A673 (cell line): Measurements from ENCODE around the gene NLRP14. TPM values are rescaled to one million over a fixed set of nuclear protein-coding genes. Genes with fewer than 3 reads are reported as not detected.
A peak's percentile ranks its signal among the peaks of the same experiment; 100 is the strongest.

Experiments used
- Bru-seq: library from RNA; stranded (reverse); fragments of 400-500 nt; gene quantifications from one replicate; lab custom pipeline; 2021; lab: Mats Ljungman, UMichigan
- BruChase-seq, 2 experiments: library from RNA; stranded (reverse); fragments of 400-500 nt; gene quantifications; one replicate each; lab custom pipeline; 2021; lab: Mats Ljungman, UMichigan
- BruUV-seq: library from RNA; stranded (reverse); fragments of 400-500 nt; replicated peaks from 2 replicates; lab custom pipeline; 2021; lab: Mats Ljungman, UMichigan
- CTCF ChIA-PET: fragments of 300-600 bp; sonication (Branson Sonifier 250); formaldehyde crosslinking; loops from one replicate; lab custom pipeline; 2022; ENCODE audit warnings: antibody characterized with exemption; lab: Charles Lee
- POLR2A ChIA-PET: fragments of 300-600 bp; sonication (Branson Sonifier 250); formaldehyde crosslinking; loops from one replicate; lab custom pipeline; 2022; ENCODE audit warnings: antibody characterized with exemption; ENCODE audit not compliant: low non-redundant PET; lab: Charles Lee
- DNase-seq: peaks from one replicate; pipeline ENCODE4 v3.0.0-alpha.2; 2015; ENCODE audit warnings: low spot score
- H3K27ac ChIP-seq: fragments of 200-600 bp; sonication (generic); 2 replicates; pipeline ENCODE4 v1.5.1; 2016; ENCODE audit warnings: mixed run types, low read depth, mild to moderate bottlenecking, mixed read lengths, antibody characterized with exemption, low read length; ENCODE audit not compliant: poor library complexity, severe bottlenecking
- H3K27me3 ChIP-seq: fragments of 200-600 bp; sonication (generic); replicated peaks from 2 replicates; pipeline ENCODE4 v1.6.1; 2017; ENCODE audit warnings: mixed run types, low read depth, mild to moderate bottlenecking, mixed read lengths, antibody characterized with exemption, low read length; ENCODE audit not compliant: insufficient read depth, poor library complexity
- H3K36me3 ChIP-seq: fragments of 200-600 bp; sonication (generic); 2 replicates; pipeline ENCODE4 v1.6.1; 2016; ENCODE audit warnings: mixed run types, mild to moderate bottlenecking, mixed read lengths, antibody characterized with exemption, low read length; ENCODE audit not compliant: insufficient read depth, poor library complexity, severe bottlenecking
- H3K4me1 ChIP-seq: fragments of 200-600 bp; sonication (generic); 2 replicates; pipeline ENCODE4 v1.6.1; 2017; ENCODE audit warnings: mixed run types, mild to moderate bottlenecking, mixed read lengths, antibody characterized with exemption, low read length; ENCODE audit not compliant: insufficient read depth, poor library complexity, severe bottlenecking
- H3K4me3 ChIP-seq: fragments of 200-600 bp; sonication (generic); 2 replicates; pipeline ENCODE4 v1.5.1; 2016; ENCODE audit warnings: low read depth, mixed run types, mild to moderate bottlenecking, mixed read lengths, low read length; ENCODE audit not compliant: poor library complexity, severe bottlenecking
- H3K9me3 ChIP-seq: fragments of 200-600 bp; sonication (generic); 2 replicates; pipeline ENCODE4 v1.6.1; 2016; ENCODE audit warnings: mixed run types, low read depth, mild to moderate bottlenecking, mixed read lengths, antibody characterized with exemption, low read length; ENCODE audit not compliant: poor library complexity, severe bottlenecking
- EZH2 ChIP-seq: fragments of 200-600 bp; sonication (generic); IDR thresholded peaks from 2 replicates; pipeline ENCODE4 v1.6.1; 2017; ENCODE audit warnings: borderline replicate concordance, low read depth, mild to moderate bottlenecking, mixed read lengths, antibody characterized with exemption, low read length; ENCODE audit not compliant: poor library complexity, severe bottlenecking
- intact Hi-C: fragments of 100-400 bp; cut with micrococcal nuclease; formaldehyde crosslinking; loops from one replicate; pipeline ENCODE4 v1.10.0; 2022; ENCODE audit not compliant: unreplicated experiment
- long read RNA-seq: library from polyadenylated mRNA; stranded (forward); transcript quantifications from one replicate; pipeline ENCODE4 v2.0.0, GENCODE V29; 2022
- total RNA-seq: library from RNA; stranded (reverse); gene quantifications from 2 replicates; pipeline ENCODE4 v1.2.3, GENCODE V29; 2021
- TF ChIP-seq, protein P1 (sequence below): fragments of 300-800, 200-600 bp; sonication (generic); conservative IDR thresholded peaks from 2 replicates; pipeline ENCODE4 v1.5.1; 2017; ENCODE audit warnings: low read depth, mild to moderate bottlenecking, antibody characterized with exemption, low read length, moderate library complexity, mixed read lengths

Gene NLRP14, protein sequence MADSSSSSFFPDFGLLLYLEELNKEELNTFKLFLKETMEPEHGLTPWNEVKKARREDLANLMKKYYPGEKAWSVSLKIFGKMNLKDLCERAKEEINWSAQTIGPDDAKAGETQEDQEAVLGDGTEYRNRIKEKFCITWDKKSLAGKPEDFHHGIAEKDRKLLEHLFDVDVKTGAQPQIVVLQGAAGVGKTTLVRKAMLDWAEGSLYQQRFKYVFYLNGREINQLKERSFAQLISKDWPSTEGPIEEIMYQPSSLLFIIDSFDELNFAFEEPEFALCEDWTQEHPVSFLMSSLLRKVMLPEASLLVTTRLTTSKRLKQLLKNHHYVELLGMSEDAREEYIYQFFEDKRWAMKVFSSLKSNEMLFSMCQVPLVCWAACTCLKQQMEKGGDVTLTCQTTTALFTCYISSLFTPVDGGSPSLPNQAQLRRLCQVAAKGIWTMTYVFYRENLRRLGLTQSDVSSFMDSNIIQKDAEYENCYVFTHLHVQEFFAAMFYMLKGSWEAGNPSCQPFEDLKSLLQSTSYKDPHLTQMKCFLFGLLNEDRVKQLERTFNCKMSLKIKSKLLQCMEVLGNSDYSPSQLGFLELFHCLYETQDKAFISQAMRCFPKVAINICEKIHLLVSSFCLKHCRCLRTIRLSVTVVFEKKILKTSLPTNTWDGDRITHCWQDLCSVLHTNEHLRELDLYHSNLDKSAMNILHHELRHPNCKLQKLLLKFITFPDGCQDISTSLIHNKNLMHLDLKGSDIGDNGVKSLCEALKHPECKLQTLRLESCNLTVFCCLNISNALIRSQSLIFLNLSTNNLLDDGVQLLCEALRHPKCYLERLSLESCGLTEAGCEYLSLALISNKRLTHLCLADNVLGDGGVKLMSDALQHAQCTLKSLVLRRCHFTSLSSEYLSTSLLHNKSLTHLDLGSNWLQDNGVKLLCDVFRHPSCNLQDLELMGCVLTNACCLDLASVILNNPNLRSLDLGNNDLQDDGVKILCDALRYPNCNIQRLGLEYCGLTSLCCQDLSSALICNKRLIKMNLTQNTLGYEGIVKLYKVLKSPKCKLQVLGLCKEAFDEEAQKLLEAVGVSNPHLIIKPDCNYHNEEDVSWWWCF
- total RNA-seq (not detected in 2 replicates), Bru-seq, nascent RNA (percentile 8 among the genes with signal in this experiment), BruChase-seq, experiment 1, labeled RNA remaining after a 2-hour chase (percentile 7 among the genes with signal in this experiment), BruChase-seq, experiment 2, labeled RNA remaining after a 6-hour chase (not detected)
- long read RNA-seq: 0 reads

DNA sequence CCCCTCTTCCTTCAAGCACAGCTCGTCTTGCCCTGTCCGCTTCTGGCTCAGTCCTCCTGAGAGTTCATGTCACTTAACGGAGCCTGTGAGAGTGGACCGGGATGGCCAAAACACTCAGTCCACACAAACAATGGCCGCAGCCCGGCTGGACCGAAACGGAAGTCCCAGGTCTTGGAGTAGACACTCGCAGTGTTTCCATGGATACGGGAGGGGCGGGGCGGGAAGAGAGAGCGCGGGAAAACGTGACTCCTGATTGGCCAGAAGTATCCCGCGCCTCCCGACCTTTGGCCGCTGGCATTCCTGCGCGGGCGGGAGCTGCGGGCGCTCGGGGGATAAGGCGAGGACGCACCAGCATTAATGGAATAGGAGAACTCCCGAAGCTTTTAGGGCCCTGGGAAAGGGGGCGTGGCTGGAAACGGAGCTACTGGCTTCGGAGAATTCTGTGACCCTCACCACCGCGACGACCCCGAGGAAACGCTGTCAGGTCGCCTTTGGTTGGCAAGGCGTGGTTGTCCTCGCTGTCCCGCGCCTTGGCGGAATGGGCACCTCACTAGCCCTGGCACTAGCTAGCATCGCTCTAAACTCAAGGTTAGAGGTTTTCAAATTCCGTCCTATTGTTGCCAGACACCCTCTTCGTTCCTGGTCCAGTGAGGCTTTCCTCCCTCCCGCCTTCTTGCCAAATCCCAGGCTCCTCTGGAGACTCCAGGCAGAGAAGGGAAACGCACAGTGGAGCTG lies at the start of gene NLRP14, which contains the start of gene ZNF214:
Gene NLRP14, plus strand, starts transcription at position 297 of the 735 bp plus-strand sequence. CDS start 18,108 bp downstream, outside the sequence.
Gene ZNF214, minus strand, starts transcription at position 164 of the 735 bp plus-strand sequence. CDS start 17,511 bp downstream, outside the sequence.
- Histone ChIP-seq H3K36me3 (no peaks in the 10 kb centered on the region), H3K9me3 (no peaks in the 10 kb centered on the region), H3K4me1 (peaks cover 3% of the 10 kb centered on the region), H3K27ac (no peak within 1 kb of the TSS), H3K27me3 (peaks cover 23% of the 10 kb centered on the region), H3K4me3 (peak within 1 kb of the TSS; percentile 10)
- TF ChIP-seq EZH2: no peak
- TF ChIP-seq, protein P1, sequence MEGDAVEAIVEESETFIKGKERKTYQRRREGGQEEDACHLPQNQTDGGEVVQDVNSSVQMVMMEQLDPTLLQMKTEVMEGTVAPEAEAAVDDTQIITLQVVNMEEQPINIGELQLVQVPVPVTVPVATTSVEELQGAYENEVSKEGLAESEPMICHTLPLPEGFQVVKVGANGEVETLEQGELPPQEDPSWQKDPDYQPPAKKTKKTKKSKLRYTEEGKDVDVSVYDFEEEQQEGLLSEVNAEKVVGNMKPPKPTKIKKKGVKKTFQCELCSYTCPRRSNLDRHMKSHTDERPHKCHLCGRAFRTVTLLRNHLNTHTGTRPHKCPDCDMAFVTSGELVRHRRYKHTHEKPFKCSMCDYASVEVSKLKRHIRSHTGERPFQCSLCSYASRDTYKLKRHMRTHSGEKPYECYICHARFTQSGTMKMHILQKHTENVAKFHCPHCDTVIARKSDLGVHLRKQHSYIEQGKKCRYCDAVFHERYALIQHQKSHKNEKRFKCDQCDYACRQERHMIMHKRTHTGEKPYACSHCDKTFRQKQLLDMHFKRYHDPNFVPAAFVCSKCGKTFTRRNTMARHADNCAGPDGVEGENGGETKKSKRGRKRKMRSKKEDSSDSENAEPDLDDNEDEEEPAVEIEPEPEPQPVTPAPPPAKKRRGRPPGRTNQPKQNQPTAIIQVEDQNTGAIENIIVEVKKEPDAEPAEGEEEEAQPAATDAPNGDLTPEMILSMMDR: no peak
- intact Hi-C loops: no loop called here
- ChIA-PET POLR2A (no interaction called here), CTCF (no interaction called here)
- DNase-seq: peak; percentile 67
- BruUV-seq: no TSS peak

DNA sequence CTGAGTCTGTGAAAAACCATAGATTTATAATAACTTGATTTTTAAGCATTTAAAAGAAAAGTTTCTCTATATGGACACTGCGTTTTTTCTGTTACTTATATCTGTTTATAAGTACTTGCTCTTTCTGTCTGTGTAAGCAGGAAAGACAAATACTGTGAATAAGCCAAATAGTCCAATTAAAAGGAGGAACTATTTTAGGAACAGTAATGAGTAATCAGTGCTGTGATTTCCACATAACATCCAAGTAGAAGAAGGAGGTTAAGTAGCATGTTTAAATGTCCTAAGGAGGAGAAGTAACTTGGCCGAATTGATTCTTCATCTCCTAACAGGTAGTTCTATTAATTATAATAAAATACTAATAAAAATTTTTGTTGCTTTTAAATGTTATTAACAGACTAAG lies 40.9 kb upstream of the NLRP14 start:
- H3K36me3 ChIP-seq: no peaks in the 10 kb centered on the region
- CTCF ChIA-PET: no interaction called here
- no peak for TF ChIP-seq EZH2
- BruUV-seq: no TSS peak
- no peaks in the 10 kb centered on the region for H3K4me1 ChIP-seq
- no peaks in the 10 kb centered on the region for H3K9me3 ChIP-seq
- H3K27me3 ChIP-seq: no peaks in the 10 kb centered on the region
- intact Hi-C loops: no loop called here
- H3K4me3 ChIP-seq: no peak overlapping the region
- H3K27ac ChIP-seq: no peak overlapping the region
- POLR2A ChIA-PET: no interaction called here
- no peak for DNase-seq

DNA sequence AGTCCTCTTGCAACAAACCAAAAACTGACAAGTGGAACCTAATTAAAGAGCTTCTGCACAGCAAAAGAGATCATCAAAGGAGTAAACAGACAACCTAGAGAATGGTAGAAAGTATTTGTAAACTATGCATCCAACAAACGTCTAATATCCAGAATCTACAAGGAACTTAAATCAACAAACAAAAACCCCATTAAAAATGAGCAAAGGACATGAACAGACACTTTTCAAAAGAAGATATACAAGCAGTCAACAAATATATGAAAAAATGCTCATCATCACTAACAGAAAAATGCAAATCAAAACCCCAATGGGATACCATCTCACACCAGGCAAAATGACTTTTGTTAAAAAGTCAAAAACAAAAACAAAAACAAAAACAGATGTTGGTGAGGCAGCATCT lies 33.8 kb upstream of the NLRP14 start:
- BruUV-seq: no TSS peak

More for the DNA sequence above, 33.8 kb upstream of the NLRP14 start:
- intact Hi-C loops: no loop called here
- H3K36me3 ChIP-seq: no peaks in the 10 kb centered on the region
- no peak for DNase-seq
- no peaks in the 10 kb centered on the region for H3K27me3 ChIP-seq
- no peak overlapping the region for H3K27ac ChIP-seq
- no peaks in the 10 kb centered on the region for H3K4me1 ChIP-seq
- H3K4me3 ChIP-seq: no peak overlapping the region
- TF ChIP-seq, protein P1: no peak
- no peak for TF ChIP-seq EZH2
- ChIA-PET CTCF (no interaction called here), POLR2A (no interaction called here)
- no peaks in the 10 kb centered on the region for H3K9me3 ChIP-seq
